ENCODE measurements around the gene EIF3D.
"Not testable (repeated sequence)": the region's sequence is repeated elsewhere in the genome, so short reads cannot be mapped to it uniquely, and the experiment has no call there.

The EIF3D gene

GRCh38 chr22:36536717-36537116 is 7.8 kb upstream of the EIF3D start:
- no peak overlapping the region for H3K4me3 ChIP-seq
- H4K20me1 ChIP-seq = no peaks in the 10 kb centered on the region
- no peaks in the 10 kb centered on the region for H3K4me1 ChIP-seq
- H3K4me2 ChIP-seq = no peak overlapping the region
- TF ChIP-seq Cebpa-rat (IDR thresholded peaks at IDR 0.05) = no peak
- no peaks in the 10 kb centered on the region for H3K27me3 ChIP-seq
- no peaks in the 10 kb centered on the region for H3K36me3 ChIP-seq
- H3K9ac ChIP-seq = no peak overlapping the region
- H3K27ac ChIP-seq = no peak overlapping the region
- H3K9me3 ChIP-seq = 0 out of 2 replicates have a peak, but pooled peaks cover 7% of the 10 kb centered on the region

GRCh38 chr22:36533320-36533719 is 4.4 kb upstream of the EIF3D start:
- not testable (repeated sequence) for H3K4me2 ChIP-seq, H3K4me1 ChIP-seq, H3K27me3 ChIP-seq, H3K9ac ChIP-seq, H3K9me3 ChIP-seq, H3K4me3 ChIP-seq, H3K36me3 ChIP-seq, H3K27ac ChIP-seq, H4K20me1 ChIP-seq

- H3K4me3 ChIP-seq = no peak overlapping the region
- TF ChIP-seq Cebpa-rat (IDR thresholded peaks at IDR 0.05) = no peak
- peaks cover 9% of the 10 kb centered on the region for H4K20me1 ChIP-seq
- no peak overlapping the region for H3K9ac ChIP-seq
- H3K27ac ChIP-seq = no peak overlapping the region
- no peaks in the 10 kb centered on the region for H3K27me3 ChIP-seq
- 0 out of 2 replicates have a peak, but pooled peaks cover 7% of the 10 kb centered on the region for H3K9me3 ChIP-seq
- peaks cover 14% of the 10 kb centered on the region for H3K4me1 ChIP-seq
- H3K36me3 ChIP-seq = no peaks in the 10 kb centered on the region
- H3K4me2 ChIP-seq = no peak overlapping the region
Observed at GRCh38 chr22:36532466-36532865, 3.5 kb upstream of the EIF3D start.

GRCh38 chr22:36528341-36528740 is 625 bp downstream of the EIF3D start:
- H4K20me1 ChIP-seq = peaks cover 50% of the 10 kb centered on the region
- peaks cover 23% of the 10 kb centered on the region for H3K4me1 ChIP-seq
- peaks cover 40% of the 10 kb centered on the region for H3K36me3 ChIP-seq
- H3K27ac ChIP-seq = peak overlapping the region; percentile 97
- H3K4me3 ChIP-seq = peak overlapping the region; percentile 96
- no peak for TF ChIP-seq Cebpa-rat (IDR thresholded peaks at IDR 0.05)
- peak overlapping the region; percentile 98 for H3K4me2 ChIP-seq
- no peaks in the 10 kb centered on the region for H3K9me3 ChIP-seq
- H3K27me3 ChIP-seq = no peaks in the 10 kb centered on the region
- H3K9ac ChIP-seq = peak overlapping the region; percentile 99

- TF ChIP-seq Cebpa-rat (IDR thresholded peaks at IDR 0.05) = no peak
- no peak overlapping the region for H3K4me2 ChIP-seq
Observed at GRCh38 chr22:36522662-36523061, 6.3 kb downstream of the EIF3D start.

GRCh38 chr22:36520423-36520822 is 8.5 kb downstream of the EIF3D start:
- Histone ChIP-seq H3K9me3 (no peaks in the 10 kb centered on the region), H3K4me1 (peaks cover 4% of the 10 kb centered on the region; the same call in 1 of the 2 replicates), H3K9ac (no peak overlapping the region), H3K4me2 (no peak overlapping the region), H3K36me3 (peaks cover 100% of the 10 kb centered on the region), H4K20me1 (peaks cover 96% of the 10 kb centered on the region), H3K27ac (no peak overlapping the region), H3K27me3 (no peaks in the 10 kb centered on the region), H3K4me3 (no peak overlapping the region)
- TF ChIP-seq Cebpa-rat (IDR thresholded peaks at IDR 0.05) = no peak

More at GRCh38 chr22:36522662-36523061, 6.3 kb downstream of the EIF3D start:
- Histone ChIP-seq H3K4me1 (peaks cover 16% of the 10 kb centered on the region), H3K9me3 (no peaks in the 10 kb centered on the region), H3K27me3 (no peaks in the 10 kb centered on the region), H4K20me1 (peaks cover 100% of the 10 kb centered on the region), H3K4me3 (no peak overlapping the region), H3K36me3 (peaks cover 97% of the 10 kb centered on the region), H3K9ac (no peak overlapping the region), H3K27ac (no peak overlapping the region)

GRCh38 chr22:36519906-36520305 is 9.1 kb downstream of the EIF3D start:
- not testable (repeated sequence) for H3K9ac ChIP-seq, H3K27me3 ChIP-seq, H3K4me1 ChIP-seq, H3K27ac ChIP-seq, H3K9me3 ChIP-seq, H3K4me3 ChIP-seq, H3K4me2 ChIP-seq
- H4K20me1 ChIP-seq = peaks cover 96% of the 10 kb centered on the region
- H3K36me3 ChIP-seq = peaks cover 100% of the 10 kb centered on the region

- Histone ChIP-seq H3K4me3 (no peak overlapping the region), H3K4me2 (no peak overlapping the region), H3K27ac (no peak overlapping the region), H3K27me3 (no peaks in the 10 kb centered on the region), H3K9me3 (no peaks in the 10 kb centered on the region), H3K9ac (no peak overlapping the region), H3K36me3 (peaks cover 100% of the 10 kb centered on the region), H3K4me1 (no peaks in the 10 kb centered on the region), H4K20me1 (peaks cover 91% of the 10 kb centered on the region)
- no peak for TF ChIP-seq Cebpa-rat (IDR thresholded peaks at IDR 0.05)
Observed at GRCh38 chr22:36514766-36515165, 14.2 kb downstream of the EIF3D start.

- no peak for TF ChIP-seq Cebpa-rat (IDR thresholded peaks at IDR 0.05)
- Histone ChIP-seq H3K27ac (no peak overlapping the region), H3K36me3 (peaks cover 88% of the 10 kb centered on the region), H3K27me3 (no peaks in the 10 kb centered on the region), H3K9me3 (no peaks in the 10 kb centered on the region), H4K20me1 (peaks cover 73% of the 10 kb centered on the region), H3K4me2 (no peak overlapping the region), H3K4me1 (no peaks in the 10 kb centered on the region), H3K9ac (no peak overlapping the region), H3K4me3 (no peak overlapping the region)
Observed at GRCh38 chr22:36512991-36513390, 16.0 kb downstream of the EIF3D start.

- TF ChIP-seq Cebpa-rat (IDR thresholded peaks at IDR 0.05) = no peak
- no peak overlapping the region for H3K9ac ChIP-seq
- H3K4me3 ChIP-seq = no peak overlapping the region
Observed at GRCh38 chr22:36512333-36512732, 16.6 kb downstream of the EIF3D start.

More at GRCh38 chr22:36512333-36512732, 16.6 kb downstream of the EIF3D start:
- Histone ChIP-seq H3K27me3 (no peaks in the 10 kb centered on the region), H3K36me3 (peaks cover 81% of the 10 kb centered on the region), H3K4me2 (no peak overlapping the region), H3K9me3 (no peaks in the 10 kb centered on the region), H4K20me1 (peaks cover 67% of the 10 kb centered on the region), H3K4me1 (peaks cover 4% of the 10 kb centered on the region), H3K27ac (no peak overlapping the region)

All from BLaER1 (cell line).